ENCODE data around the gene FAM135A. TPM values are rescaled to one million over a fixed set of nuclear protein-coding genes. Genes with fewer than 3 reads are reported as not detected.
A peak's percentile ranks its signal among the peaks of the same experiment; 100 is the strongest.

Gene FAM135A
- total and polyA plus RNA-seq, 9 of the 15 experiments (the other 6 are each of a cell fraction or from before 2014, with no cell fraction given): 7.4 to 32.9 (median 19.2) TPM

DNA sequence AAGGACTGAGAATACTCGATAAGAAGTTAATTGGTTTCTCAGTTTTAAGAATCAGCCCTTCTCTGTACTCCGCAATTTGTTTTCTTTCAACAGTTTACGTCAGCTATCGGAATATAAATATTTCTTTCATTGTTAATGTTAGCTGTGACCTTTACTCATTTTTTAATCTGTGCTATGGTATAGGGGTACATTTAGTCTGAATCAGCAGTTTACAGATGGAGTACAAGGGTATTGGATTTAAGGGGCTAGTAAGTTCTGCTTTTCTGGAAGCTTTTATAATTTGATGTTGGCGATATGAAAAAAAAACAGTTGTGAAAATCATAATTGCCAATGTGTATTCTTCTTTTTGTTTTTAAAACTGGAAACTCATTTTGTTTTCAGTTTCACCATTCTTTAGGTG lies 23.0 kb downstream of the FAM135A start (continued):
- TF ChIP-seq, protein P1, sequence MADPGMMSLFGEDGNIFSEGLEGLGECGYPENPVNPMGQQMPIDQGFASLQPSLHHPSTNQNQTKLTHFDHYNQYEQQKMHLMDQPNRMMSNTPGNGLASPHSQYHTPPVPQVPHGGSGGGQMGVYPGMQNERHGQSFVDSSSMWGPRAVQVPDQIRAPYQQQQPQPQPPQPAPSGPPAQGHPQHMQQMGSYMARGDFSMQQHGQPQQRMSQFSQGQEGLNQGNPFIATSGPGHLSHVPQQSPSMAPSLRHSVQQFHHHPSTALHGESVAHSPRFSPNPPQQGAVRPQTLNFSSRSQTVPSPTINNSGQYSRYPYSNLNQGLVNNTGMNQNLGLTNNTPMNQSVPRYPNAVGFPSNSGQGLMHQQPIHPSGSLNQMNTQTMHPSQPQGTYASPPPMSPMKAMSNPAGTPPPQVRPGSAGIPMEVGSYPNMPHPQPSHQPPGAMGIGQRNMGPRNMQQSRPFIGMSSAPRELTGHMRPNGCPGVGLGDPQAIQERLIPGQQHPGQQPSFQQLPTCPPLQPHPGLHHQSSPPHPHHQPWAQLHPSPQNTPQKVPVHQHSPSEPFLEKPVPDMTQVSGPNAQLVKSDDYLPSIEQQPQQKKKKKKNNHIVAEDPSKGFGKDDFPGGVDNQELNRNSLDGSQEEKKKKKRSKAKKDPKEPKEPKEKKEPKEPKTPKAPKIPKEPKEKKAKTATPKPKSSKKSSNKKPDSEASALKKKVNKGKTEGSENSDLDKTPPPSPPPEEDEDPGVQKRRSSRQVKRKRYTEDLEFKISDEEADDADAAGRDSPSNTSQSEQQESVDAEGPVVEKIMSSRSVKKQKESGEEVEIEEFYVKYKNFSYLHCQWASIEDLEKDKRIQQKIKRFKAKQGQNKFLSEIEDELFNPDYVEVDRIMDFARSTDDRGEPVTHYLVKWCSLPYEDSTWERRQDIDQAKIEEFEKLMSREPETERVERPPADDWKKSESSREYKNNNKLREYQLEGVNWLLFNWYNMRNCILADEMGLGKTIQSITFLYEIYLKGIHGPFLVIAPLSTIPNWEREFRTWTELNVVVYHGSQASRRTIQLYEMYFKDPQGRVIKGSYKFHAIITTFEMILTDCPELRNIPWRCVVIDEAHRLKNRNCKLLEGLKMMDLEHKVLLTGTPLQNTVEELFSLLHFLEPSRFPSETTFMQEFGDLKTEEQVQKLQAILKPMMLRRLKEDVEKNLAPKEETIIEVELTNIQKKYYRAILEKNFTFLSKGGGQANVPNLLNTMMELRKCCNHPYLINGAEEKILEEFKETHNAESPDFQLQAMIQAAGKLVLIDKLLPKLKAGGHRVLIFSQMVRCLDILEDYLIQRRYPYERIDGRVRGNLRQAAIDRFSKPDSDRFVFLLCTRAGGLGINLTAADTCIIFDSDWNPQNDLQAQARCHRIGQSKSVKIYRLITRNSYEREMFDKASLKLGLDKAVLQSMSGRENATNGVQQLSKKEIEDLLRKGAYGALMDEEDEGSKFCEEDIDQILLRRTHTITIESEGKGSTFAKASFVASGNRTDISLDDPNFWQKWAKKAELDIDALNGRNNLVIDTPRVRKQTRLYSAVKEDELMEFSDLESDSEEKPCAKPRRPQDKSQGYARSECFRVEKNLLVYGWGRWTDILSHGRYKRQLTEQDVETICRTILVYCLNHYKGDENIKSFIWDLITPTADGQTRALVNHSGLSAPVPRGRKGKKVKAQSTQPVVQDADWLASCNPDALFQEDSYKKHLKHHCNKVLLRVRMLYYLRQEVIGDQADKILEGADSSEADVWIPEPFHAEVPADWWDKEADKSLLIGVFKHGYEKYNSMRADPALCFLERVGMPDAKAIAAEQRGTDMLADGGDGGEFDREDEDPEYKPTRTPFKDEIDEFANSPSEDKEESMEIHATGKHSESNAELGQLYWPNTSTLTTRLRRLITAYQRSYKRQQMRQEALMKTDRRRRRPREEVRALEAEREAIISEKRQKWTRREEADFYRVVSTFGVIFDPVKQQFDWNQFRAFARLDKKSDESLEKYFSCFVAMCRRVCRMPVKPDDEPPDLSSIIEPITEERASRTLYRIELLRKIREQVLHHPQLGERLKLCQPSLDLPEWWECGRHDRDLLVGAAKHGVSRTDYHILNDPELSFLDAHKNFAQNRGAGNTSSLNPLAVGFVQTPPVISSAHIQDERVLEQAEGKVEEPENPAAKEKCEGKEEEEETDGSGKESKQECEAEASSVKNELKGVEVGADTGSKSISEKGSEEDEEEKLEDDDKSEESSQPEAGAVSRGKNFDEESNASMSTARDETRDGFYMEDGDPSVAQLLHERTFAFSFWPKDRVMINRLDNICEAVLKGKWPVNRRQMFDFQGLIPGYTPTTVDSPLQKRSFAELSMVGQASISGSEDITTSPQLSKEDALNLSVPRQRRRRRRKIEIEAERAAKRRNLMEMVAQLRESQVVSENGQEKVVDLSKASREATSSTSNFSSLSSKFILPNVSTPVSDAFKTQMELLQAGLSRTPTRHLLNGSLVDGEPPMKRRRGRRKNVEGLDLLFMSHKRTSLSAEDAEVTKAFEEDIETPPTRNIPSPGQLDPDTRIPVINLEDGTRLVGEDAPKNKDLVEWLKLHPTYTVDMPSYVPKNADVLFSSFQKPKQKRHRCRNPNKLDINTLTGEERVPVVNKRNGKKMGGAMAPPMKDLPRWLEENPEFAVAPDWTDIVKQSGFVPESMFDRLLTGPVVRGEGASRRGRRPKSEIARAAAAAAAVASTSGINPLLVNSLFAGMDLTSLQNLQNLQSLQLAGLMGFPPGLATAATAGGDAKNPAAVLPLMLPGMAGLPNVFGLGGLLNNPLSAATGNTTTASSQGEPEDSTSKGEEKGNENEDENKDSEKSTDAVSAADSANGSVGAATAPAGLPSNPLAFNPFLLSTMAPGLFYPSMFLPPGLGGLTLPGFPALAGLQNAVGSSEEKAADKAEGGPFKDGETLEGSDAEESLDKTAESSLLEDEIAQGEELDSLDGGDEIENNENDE (IDR thresholded peaks at IDR 0.05; ENCODE audit: low read depth, low read length): no peak
- 0 out of 2 replicates have a peak, but pooled peaks have one; percentile 25 for TF ChIP-seq MAFF (IDR thresholded peaks at IDR 0.05; ENCODE audit: low read length)
